NCI-H2081 (cell line): ENCODE measurements around the gene HEXD.
A peak's percentile ranks its signal among the peaks of the same experiment; 100 is the strongest.

Experiments used
- DNase-seq, 2 experiments: peaks; one replicate each; lab custom pipeline; 2025; lab: John Stamatoyannopoulos, UW

Gene HEXD

GRCh38 chr17:82415336-82415735 lies 2.8 kb upstream of the HEXD start:
- no peak for DNase-seq

- no peak for DNase-seq
Observed at GRCh38 chr17:82415786-82416185, 2.4 kb upstream of the HEXD start.

- no peak for DNase-seq
Observed at GRCh38 chr17:82416264-82416663, 1.9 kb upstream of the HEXD start.

GRCh38 chr17:82416771-82417170 lies 1.4 kb upstream of the HEXD start:
- DNase-seq: no peak

GRCh38 chr17:82419540-82419939 lies 1.4 kb downstream of the HEXD start:
- no peak for DNase-seq

- DNase-seq: peak in 1 of 2 experiments; percentile 19
Observed at GRCh38 chr17:82424001-82424862, 6.1 kb downstream of the HEXD start.

GRCh38 chr17:82424863-82425159 lies 6.7 kb downstream of the HEXD start:
- no peak for DNase-seq

GRCh38 chr17:82428546-82428945 lies 10.4 kb downstream of the HEXD start:
- DNase-seq: no peak

- DNase-seq: no peak
Observed at GRCh38 chr17:82429824-82430223, 11.7 kb downstream of the HEXD start.

GRCh38 chr17:82432017-82432416 lies 13.9 kb downstream of the HEXD start:
- no peak for DNase-seq

GRCh38 chr17:82433560-82434215 lies 15.5 kb downstream of the HEXD start:
- no peak for DNase-seq

- no peak for DNase-seq
Observed at GRCh38 chr17:82434216-82434565, 16.0 kb downstream of the HEXD start.

GRCh38 chr17:82435103-82435502 lies 17.0 kb downstream of the HEXD start:
- DNase-seq: no peak

- no peak for DNase-seq
Observed at GRCh38 chr17:82435601-82436583, 17.7 kb downstream of the HEXD start.

GRCh38 chr17:82436601-82437324 lies 18.6 kb downstream of the HEXD start:
- DNase-seq: no peak

GRCh38 chr17:82437325-82437668 lies 19.1 kb downstream of the HEXD start:
- DNase-seq: no peak

GRCh38 chr17:82438401-82439193 lies 20.4 kb downstream of the HEXD start:
- no peak for DNase-seq

GRCh38 chr17:82439194-82439828 lies 21.2 kb downstream of the HEXD start:
- DNase-seq: no peak

- DNase-seq: no peak
Observed at GRCh38 chr17:82439829-82440365, 21.8 kb downstream of the HEXD start.

- DNase-seq: no peak
Observed at GRCh38 chr17:82440469-82440981, 22.4 kb downstream of the HEXD start.
